Hepatocyte (in vitro differentiated cells): Measurements from ENCODE around the gene BRCA2. TPM values are rescaled to one million over a fixed set of nuclear protein-coding genes. Genes with fewer than 3 reads are reported as not detected.

ENCODE experiments used
- DNase-seq: peaks from one replicate; pipeline ENCODE4 v3.0.0-alpha.2; 2016; ENCODE audit warnings: low spot score
- H2AFZ ChIP-seq: fragments of 200-600 bp; sonication (generic); 2 replicates; pipeline ENCODE4 v1.6.0; 2016; ENCODE audit warnings: antibody characterized with exemption, mild to moderate bottlenecking
- H3K27ac ChIP-seq: fragments of 200-600 bp; sonication (generic); 2 replicates; pipeline ENCODE4 v1.5.1; 2016; ENCODE audit warnings: mild to moderate bottlenecking
- H3K27me3 ChIP-seq: fragments of 200-600 bp; sonication (generic); 2 replicates; pipeline ENCODE4 v1.6.1; 2016
- H3K36me3 ChIP-seq: fragments of 200-600 bp; sonication (generic); replicated peaks from 2 replicates; pipeline ENCODE4 v1.5.1; 2016; ENCODE audit warnings: low read depth; ENCODE audit not compliant: insufficient read depth
- H3K4me1 ChIP-seq: fragments of 200-600 bp; sonication (generic); 2 replicates; pipeline ENCODE4 v1.5.1; 2016; ENCODE audit warnings: mild to moderate bottlenecking, moderate library complexity; ENCODE audit not compliant: insufficient read depth
- H3K4me2 ChIP-seq: fragments of 200-600 bp; sonication (generic); 2 replicates; pipeline ENCODE4 v1.6.0; 2016
- H3K4me3 ChIP-seq: fragments of 200-600 bp; sonication (generic); 2 replicates; pipeline ENCODE4 v1.5.1; 2016; ENCODE audit warnings: mild to moderate bottlenecking
- H3K79me2 ChIP-seq: fragments of 200-600 bp; sonication (generic); 2 replicates; pipeline ENCODE4 v1.6.0; 2017; ENCODE audit warnings: mild to moderate bottlenecking
- H3K9me2 ChIP-seq: fragments of 200-600 bp; sonication (generic); replicated peaks from 2 replicates; pipeline ENCODE4 v1.6.0; 2017; ENCODE audit warnings: mild to moderate bottlenecking; ENCODE audit not compliant: insufficient read depth
- H3K9me3 ChIP-seq: fragments of 200-600 bp; sonication (generic); 2 replicates; pipeline ENCODE4 v1.5.1; 2016; ENCODE audit warnings: low read depth, mild to moderate bottlenecking
- H4K20me1 ChIP-seq: fragments of 200-600 bp; sonication (generic); 2 replicates; pipeline ENCODE4 v1.6.0; 2016; ENCODE audit warnings: mild to moderate bottlenecking; ENCODE audit not compliant: insufficient read depth, poor library complexity, severe bottlenecking
- EZH2 ChIP-seq: fragments of 200-600 bp; sonication (generic); IDR thresholded peaks from 2 replicates; pipeline ENCODE4 v1.6.1; 2016; ENCODE audit warnings: antibody characterized with exemption, mild to moderate bottlenecking, borderline replicate concordance
- EZH2phosphoT487 ChIP-seq: fragments of 200-600 bp; sonication (generic); IDR thresholded peaks from one replicate; pipeline ENCODE4 v1.6.1; 2018; ENCODE audit warnings: antibody characterized with exemption, mild to moderate bottlenecking, low read depth, moderate library complexity; ENCODE audit not compliant: unreplicated experiment, severe bottlenecking
- WGBS: methylation state at CpG from one replicate; pipeline ENCODE4 v1.1.6; 2016; ENCODE audit warnings: low lambda C conversion rate; ENCODE audit errors: missing lambda C conversion rate; 5-methylcytosine and 5-hydroxymethylcytosine counted together
- polyA plus RNA-seq: library from polyadenylated mRNA; unstranded; fragments of >200 nt; fragmentation: Nextera tagmentation; extraction: Ambion mirVana; gene quantifications from 2 replicates; pipeline ENCODE4 v1.2.1, GENCODE V29; 2016
- total RNA-seq: library from RNA; depleted of rRNA; stranded (reverse); fragments of >200 nt; gene quantifications from 2 replicates; pipeline ENCODE4 v1.2.3, GENCODE V29; 2014
- TF ChIP-seq, protein P1 (sequence below): fragments of 200-600 bp; sonication (generic); IDR thresholded peaks from 2 replicates; pipeline ENCODE4 v1.5.1; 2016; ENCODE audit warnings: antibody characterized with exemption, mild to moderate bottlenecking; ENCODE audit not compliant: poor library complexity

The BRCA2 gene
- total and polyA plus RNA-seq, 2 experiments from 2014 or later: 1.4 to 2.8 TPM

- Histone ChIP-seq H3K4me2 (no peak overlapping the region), H3K27me3 (no peaks in the 10 kb centered on the region), H3K4me3 (no peak overlapping the region), H3K36me3 (no peaks in the 10 kb centered on the region), H3K27ac (no peak overlapping the region), H3K79me2 (no peaks in the 10 kb centered on the region), H2AFZ (no peak overlapping the region), H4K20me1 (no peaks in the 10 kb centered on the region), H3K9me2 (no peaks in the 10 kb centered on the region), H3K9me3 (no peaks in the 10 kb centered on the region), H3K4me1 (no peaks in the 10 kb centered on the region)
- WGBS: 93% methylated on average over 2 of the region's 2 CpGs
- DNase-seq: no peak
- TF ChIP-seq, protein P1, sequence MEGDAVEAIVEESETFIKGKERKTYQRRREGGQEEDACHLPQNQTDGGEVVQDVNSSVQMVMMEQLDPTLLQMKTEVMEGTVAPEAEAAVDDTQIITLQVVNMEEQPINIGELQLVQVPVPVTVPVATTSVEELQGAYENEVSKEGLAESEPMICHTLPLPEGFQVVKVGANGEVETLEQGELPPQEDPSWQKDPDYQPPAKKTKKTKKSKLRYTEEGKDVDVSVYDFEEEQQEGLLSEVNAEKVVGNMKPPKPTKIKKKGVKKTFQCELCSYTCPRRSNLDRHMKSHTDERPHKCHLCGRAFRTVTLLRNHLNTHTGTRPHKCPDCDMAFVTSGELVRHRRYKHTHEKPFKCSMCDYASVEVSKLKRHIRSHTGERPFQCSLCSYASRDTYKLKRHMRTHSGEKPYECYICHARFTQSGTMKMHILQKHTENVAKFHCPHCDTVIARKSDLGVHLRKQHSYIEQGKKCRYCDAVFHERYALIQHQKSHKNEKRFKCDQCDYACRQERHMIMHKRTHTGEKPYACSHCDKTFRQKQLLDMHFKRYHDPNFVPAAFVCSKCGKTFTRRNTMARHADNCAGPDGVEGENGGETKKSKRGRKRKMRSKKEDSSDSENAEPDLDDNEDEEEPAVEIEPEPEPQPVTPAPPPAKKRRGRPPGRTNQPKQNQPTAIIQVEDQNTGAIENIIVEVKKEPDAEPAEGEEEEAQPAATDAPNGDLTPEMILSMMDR: no peak
- TF ChIP-seq EZH2phosphoT487 (no peak), EZH2 (no peak)
These were observed 55.5 kb downstream of the BRCA2 start for GRCh38 chr13:32370805-32371204.

GRCh38 chr13:32376642-32377415, 61.5 kb downstream of the BRCA2 start:
- no peak overlapping the region for H2AFZ ChIP-seq
- TF ChIP-seq, protein P1: no peak
- TF ChIP-seq EZH2: no peak
- no peak for TF ChIP-seq EZH2phosphoT487
- no peak overlapping the region for H3K4me2 ChIP-seq
- no peaks in the 10 kb centered on the region for H3K36me3 ChIP-seq
- H4K20me1 ChIP-seq: no peaks in the 10 kb centered on the region
- no peaks in the 10 kb centered on the region for H3K9me2 ChIP-seq
- WGBS: 94% methylated on average over 13 of the region's 13 CpGs
- H3K27me3 ChIP-seq: no peaks in the 10 kb centered on the region
- no peak for DNase-seq
- H3K9me3 ChIP-seq: no peaks in the 10 kb centered on the region
- H3K79me2 ChIP-seq: no peaks in the 10 kb centered on the region
- no peaks in the 10 kb centered on the region for H3K4me1 ChIP-seq
- no peak overlapping the region for H3K4me3 ChIP-seq
- no peak overlapping the region for H3K27ac ChIP-seq

GRCh38 chr13:32378012-32378411, 62.7 kb downstream of the BRCA2 start:
- WGBS: 96% methylated on average over 1 of the region's 1 CpG
- Histone ChIP-seq H2AFZ (no peak overlapping the region), H3K79me2 (no peaks in the 10 kb centered on the region), H3K4me2 (no peak overlapping the region), H3K9me3 (no peaks in the 10 kb centered on the region), H3K27ac (no peak overlapping the region), H3K36me3 (no peaks in the 10 kb centered on the region), H3K9me2 (no peaks in the 10 kb centered on the region), H3K4me3 (no peak overlapping the region), H4K20me1 (no peaks in the 10 kb centered on the region), H3K4me1 (no peaks in the 10 kb centered on the region), H3K27me3 (no peaks in the 10 kb centered on the region)
- DNase-seq: no peak
- TF ChIP-seq, protein P1: no peak
- TF ChIP-seq EZH2: no peak
- TF ChIP-seq EZH2phosphoT487: no peak
